Middle frontal gyrus (tissue), 1 donor: Measurements from ENCODE around the gene ITIH1.

ENCODE experiments used
- DNase-seq: peaks from one replicate; pipeline ENCODE4 v3.0.0-alpha.2; 2015; ENCODE audit warnings: low spot score; ENCODE audit errors: extremely low spot score

Gene ITIH1

GRCh38 chr3:52816199-52816598, 38.8 kb downstream of the ITIH1 start:
- DNase-seq = no peak

DNA sequence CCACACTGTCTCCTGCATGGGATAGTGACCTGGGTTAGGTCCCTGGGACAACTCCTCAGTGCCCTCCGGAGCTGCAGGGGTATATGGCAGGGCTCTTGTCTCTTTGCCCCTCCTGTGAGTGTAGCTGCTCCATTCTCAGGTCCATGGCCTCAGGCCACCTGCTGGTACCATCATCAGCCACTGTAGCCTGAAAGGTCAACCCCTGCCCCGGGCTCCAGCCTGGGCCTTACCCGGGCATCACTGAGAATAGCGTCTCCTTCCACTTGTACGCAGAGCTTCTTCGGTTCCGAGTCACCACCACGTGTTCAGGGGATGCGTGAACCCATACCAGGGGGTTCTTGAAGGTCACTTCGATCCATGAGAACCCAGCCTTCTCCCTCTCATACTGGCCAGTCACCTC, 39.3 kb downstream of the ITIH1 start:
- DNase-seq = no peak

- DNase-seq = no peak
Observed at GRCh38 chr3:52817221-52817620, 39.8 kb downstream of the ITIH1 start.

DNA sequence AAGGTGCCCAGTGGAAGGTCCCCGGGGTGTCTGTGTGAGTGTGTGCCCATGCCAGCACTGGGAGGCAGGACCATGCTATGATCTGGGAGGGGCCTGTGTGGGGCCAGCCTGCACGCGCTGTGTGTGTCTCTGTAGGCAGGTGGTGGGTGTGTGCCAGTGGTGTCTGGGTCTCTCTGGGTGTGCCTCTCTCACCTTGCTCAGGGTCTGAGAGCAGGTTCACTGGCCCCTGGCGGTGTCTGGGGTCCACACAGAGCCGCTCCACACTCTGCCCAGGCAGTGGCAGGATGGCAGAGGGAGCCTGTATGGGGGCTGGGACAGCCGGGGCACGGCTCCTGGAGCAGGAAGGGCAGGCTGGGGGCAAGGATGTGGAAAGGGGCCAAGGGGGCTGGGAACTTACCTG, 40.5 kb downstream of the ITIH1 start:
- no peak for DNase-seq

DNA sequence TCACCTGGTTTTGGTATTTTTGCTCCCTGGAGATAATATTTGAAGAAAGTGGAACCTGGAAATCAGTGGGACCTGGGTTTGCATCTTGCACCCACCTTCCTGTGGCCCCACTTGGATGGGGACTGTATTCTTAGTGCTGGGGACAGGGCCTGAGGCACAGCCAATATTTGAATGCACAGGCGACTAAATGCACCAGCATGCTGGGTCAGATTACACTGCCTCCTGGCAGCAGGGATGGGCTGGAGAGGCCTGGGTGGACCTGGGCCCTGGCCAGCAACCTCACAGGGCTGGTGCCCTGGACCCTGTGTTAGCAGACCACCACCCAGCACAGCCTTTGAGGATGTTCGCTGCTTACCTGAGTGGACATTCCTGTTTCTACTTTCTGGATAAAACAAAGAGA, 42.5 kb downstream of the ITIH1 start:
- DNase-seq = no peak

- DNase-seq = no peak
Observed at GRCh38 chr3:52820736-52821135, 43.3 kb downstream of the ITIH1 start.

- no peak for DNase-seq
Observed at GRCh38 chr3:52822363-52822762, 45.0 kb downstream of the ITIH1 start.

DNA sequence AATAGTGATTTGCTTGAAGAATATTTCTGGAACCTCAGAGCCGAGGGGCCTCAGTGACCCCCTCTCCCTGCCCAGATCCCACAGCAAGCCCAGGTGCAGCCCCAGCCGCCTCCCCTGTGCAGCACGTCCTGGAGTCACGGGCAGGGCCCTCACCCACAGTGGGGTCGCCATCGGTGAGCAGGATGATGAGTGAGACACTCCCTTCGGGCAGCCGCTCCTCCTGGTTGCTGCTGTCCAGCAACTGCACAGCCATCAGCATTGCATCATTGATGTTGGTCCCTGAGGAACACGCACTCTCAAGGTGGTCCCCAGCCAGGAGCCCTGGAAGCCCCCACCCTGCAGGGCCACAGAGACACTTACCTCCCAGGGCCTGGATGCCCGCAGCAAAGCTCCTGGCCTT, 46.6 kb downstream of the ITIH1 start:
- DNase-seq = no peak

DNA sequence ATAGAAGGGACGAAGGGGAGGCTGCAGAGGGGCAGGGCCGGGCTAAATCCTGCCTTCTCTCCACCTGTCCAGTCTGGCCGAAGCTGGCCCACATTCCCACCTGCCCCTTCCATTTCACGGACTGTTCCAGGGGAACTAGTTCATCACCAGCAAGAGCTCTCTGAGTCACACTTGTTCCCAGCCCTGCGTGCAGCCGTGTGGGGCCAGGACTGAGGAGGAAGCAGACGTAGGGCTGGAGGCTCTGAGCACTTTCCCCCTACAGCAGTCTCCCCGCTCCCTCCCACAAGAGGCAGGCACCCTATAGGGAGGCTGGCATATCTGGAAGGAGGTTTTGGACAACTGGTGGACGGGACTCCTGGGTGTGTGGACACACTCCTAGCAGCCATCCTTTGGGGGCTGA, 50.0 kb downstream of the ITIH1 start:
- no peak for DNase-seq

- DNase-seq = no peak
Observed at GRCh38 chr3:52827866-52828376, 50.5 kb downstream of the ITIH1 start.

GRCh38 chr3:52829482-52829881, 52.1 kb downstream of the ITIH1 start:
- no peak for DNase-seq

- no peak for DNase-seq
Observed at GRCh38 chr3:52829906-52830463, 52.6 kb downstream of the ITIH1 start.

GRCh38 chr3:52830535-52831258, 53.3 kb downstream of the ITIH1 start, which contains the start of gene ITIH4:
ITIH4 (minus strand) TSS chr3:52830672; CDS start chr3:52830642, 30 bp downstream.
- no peak for DNase-seq

DNA sequence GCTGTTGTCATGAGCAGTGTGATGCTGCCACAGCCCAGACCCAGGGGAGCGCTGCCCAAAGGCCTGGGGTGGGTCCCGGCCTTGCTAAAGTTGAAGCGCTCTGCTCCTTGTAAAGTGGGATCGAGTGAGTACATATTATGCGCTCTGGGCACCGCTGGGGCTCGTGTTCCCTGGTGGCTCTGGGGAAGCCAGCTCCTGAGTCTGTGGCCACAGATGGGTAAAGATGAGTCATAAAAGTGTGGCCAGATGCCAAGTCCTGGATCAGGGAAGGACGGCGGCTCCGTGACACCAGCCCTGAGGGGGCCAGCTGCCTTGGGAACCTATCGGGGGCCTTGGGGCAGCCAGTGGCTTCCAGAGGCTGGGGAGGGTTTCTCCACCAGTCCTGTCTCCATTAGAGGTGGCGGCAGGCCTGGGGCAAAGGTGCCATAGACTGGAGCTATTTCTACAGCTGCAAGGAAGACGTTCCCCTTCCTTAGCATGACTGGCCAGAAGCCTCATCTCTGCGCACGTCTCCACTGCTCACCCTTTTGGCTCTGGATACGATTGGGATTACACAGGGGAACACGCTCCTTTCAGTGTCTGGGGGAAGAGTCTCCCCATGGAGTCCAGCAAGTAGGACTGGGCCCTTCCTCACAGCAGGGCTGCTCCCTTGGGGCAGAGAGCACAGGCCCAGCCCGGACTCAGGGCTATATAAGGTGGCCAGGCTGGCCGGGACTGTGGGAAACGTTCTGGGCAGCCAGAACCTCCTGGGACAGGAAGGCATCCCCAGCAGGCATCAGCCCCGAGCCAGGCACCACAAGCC, 54.3 kb downstream of the ITIH1 start:
- no peak for DNase-seq

GRCh38 chr3:52833202-52833601, 55.8 kb downstream of the ITIH1 start:
- no peak for DNase-seq

DNA sequence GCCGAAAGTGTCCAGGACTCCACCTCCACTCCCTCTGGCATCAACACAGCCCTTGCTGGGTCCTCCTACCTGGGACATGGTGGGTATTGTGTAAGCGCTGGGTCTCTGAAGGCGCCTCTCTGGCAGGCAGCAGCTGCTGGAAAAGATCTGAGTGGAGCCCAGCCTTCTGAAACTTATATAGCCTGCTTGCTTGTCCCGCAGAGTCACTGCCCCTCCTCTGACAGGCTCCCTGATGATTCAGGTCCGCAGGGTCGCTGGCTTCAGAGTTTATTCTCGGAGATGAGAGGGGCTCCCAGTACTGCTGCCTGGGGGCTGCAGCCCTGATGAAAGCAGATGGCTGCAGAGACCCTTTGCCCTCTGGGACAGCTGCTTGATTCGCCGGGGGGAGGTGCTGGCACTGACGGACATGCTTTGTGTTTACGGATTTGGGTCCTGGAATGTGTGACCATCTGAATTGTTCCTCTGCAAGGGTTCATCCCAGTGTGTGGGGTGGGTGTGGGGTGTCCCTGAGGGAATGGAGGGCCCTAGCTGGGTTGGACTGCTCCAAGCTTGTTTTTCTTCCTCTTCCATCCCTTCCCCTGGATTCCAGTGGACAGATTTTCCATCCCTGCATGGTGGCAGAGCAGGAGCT, 57.6 kb downstream of the ITIH1 start, which contains the start of gene MUSTN1:
Gene MUSTN1, minus strand, starts transcription at position 149 of the 631 bp plus-strand sequence. Its CDS starts 71 bp downstream, at position 78.
- DNase-seq = no peak

GRCh38 chr3:52835766-52836470, 58.5 kb downstream of the ITIH1 start:
- no peak for DNase-seq

GRCh38 chr3:52836471-52836845, 59.1 kb downstream of the ITIH1 start:
- no peak for DNase-seq

- DNase-seq = no peak
Observed at GRCh38 chr3:52836986-52837385, 59.6 kb downstream of the ITIH1 start.

GRCh38 chr3:52838561-52839267, 61.3 kb downstream of the ITIH1 start:
- no peak for DNase-seq

DNA sequence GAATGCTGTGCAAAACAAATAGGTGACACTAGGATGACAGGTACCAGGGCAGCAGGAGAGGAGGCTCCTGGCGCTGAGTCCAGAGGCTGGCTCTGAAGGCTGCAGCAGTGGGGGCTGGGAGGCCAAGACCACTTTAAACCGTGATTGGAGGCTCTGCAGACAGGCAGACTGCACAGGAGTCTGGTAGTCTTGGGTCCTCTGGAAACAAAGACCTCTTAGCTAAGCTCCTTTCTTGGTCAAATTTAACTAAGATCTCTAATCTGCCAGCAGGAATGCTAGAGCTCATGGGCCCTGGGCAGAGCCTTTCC, 61.8 kb downstream of the ITIH1 start:
- DNase-seq = no peak
